ENCODE data around the gene ENAH. TPM values are rescaled to one million over a fixed set of nuclear protein-coding genes. Genes with fewer than 3 reads are reported as not detected.

ENAH gene
- total RNA-seq, 1 experiment from 2014 or later: 103 TPM

- Mint-ChIP-seq H3K9me3 (ENCODE audit: low read depth, unreplicated experiment) (no peaks in the 10 kb centered on the region), H3K4me1 (ENCODE audit: low read depth, unreplicated experiment) (peaks cover 63% of the 10 kb centered on the region), H3K27me3 (ENCODE audit: unreplicated experiment) (no peaks in the 10 kb centered on the region), H3K36me3 (ENCODE audit: insufficient read depth, unreplicated experiment) (peaks cover 25% of the 10 kb centered on the region), H3K27ac (ENCODE audit: unreplicated experiment) (peak overlapping the region; percentile 79), H3K4me3 (ENCODE audit: low read depth, unreplicated experiment) (peak overlapping the region; percentile 24)
- no TSS peak for BruUV-seq (replicated peaks)
- CTCF ChIA-PET: interaction anchor here (0.6 to 1.6 kb wide), 7 partner anchors 8 to 381 kb away, joined by 3 to 11 read pairs (median 4); no protein-coding TSS in a partner anchor
- TF ChIP-seq, protein P1, sequence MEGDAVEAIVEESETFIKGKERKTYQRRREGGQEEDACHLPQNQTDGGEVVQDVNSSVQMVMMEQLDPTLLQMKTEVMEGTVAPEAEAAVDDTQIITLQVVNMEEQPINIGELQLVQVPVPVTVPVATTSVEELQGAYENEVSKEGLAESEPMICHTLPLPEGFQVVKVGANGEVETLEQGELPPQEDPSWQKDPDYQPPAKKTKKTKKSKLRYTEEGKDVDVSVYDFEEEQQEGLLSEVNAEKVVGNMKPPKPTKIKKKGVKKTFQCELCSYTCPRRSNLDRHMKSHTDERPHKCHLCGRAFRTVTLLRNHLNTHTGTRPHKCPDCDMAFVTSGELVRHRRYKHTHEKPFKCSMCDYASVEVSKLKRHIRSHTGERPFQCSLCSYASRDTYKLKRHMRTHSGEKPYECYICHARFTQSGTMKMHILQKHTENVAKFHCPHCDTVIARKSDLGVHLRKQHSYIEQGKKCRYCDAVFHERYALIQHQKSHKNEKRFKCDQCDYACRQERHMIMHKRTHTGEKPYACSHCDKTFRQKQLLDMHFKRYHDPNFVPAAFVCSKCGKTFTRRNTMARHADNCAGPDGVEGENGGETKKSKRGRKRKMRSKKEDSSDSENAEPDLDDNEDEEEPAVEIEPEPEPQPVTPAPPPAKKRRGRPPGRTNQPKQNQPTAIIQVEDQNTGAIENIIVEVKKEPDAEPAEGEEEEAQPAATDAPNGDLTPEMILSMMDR (IDR thresholded peaks at IDR 0.05; ENCODE audit: unreplicated experiment): no peak
- intact Hi-C loops (cut with micrococcal nuclease; ENCODE audit: unreplicated experiment): no loop called here
- DNase-seq: no peak
Observed at GRCh38 chr1:225453797-225454648, 198.9 kb downstream of the ENAH start.

GRCh38 chr1:225451840-225452515, 200.9 kb downstream of the ENAH start:
- BruUV-seq (replicated peaks): no TSS peak
- H3K4me3 Mint-ChIP-seq (ENCODE audit: low read depth, unreplicated experiment): no peak overlapping the region
- TF ChIP-seq, protein P1 (IDR thresholded peaks at IDR 0.05; ENCODE audit: unreplicated experiment): no peak
- H3K9me3 Mint-ChIP-seq (ENCODE audit: low read depth, unreplicated experiment): no peaks in the 10 kb centered on the region
- H3K27me3 Mint-ChIP-seq (ENCODE audit: unreplicated experiment): no peaks in the 10 kb centered on the region
- H3K36me3 Mint-ChIP-seq (ENCODE audit: insufficient read depth, unreplicated experiment): peaks cover 30% of the 10 kb centered on the region
- no peak for DNase-seq
- H3K27ac Mint-ChIP-seq (ENCODE audit: unreplicated experiment): no peak overlapping the region
- CTCF ChIA-PET: interaction anchor here (0.6 kb wide), 1 partner anchor 570 kb away, joined by 5 read pairs; no protein-coding TSS in a partner anchor
- peaks cover 74% of the 10 kb centered on the region for H3K4me1 Mint-ChIP-seq (ENCODE audit: low read depth, unreplicated experiment)
- intact Hi-C loops (cut with micrococcal nuclease; ENCODE audit: unreplicated experiment): no loop called here

DNA sequence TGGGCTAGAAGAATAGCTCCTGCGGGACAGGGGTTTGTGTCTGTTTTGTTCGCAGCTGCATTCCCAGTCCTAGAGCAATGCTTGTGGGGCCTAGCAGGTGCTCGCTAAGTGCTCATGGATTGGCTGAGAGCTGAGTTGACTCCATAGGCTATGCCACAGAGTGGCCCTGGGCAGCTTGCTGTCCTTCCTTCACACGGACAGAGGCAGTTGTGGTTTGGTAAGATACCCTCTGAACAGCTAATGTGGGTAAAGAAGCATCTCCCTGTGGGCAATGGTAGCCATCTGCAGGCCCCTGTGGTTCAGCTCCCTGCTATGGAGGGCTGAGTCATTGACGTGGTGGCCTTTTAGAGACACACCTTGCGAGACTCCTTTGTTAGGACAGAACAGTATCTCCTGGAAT, 201.6 kb downstream of the ENAH start:
- no peak for DNase-seq
- CTCF ChIA-PET: interaction anchor here (0.6 to 1.4 kb wide), 3 partner anchors 23 to 569 kb away, joined by 4 to 5 read pairs (median 4); no protein-coding TSS in a partner anchor
- Mint-ChIP-seq H3K27me3 (ENCODE audit: unreplicated experiment) (no peaks in the 10 kb centered on the region), H3K4me1 (ENCODE audit: low read depth, unreplicated experiment) (peaks cover 80% of the 10 kb centered on the region), H3K4me3 (ENCODE audit: low read depth, unreplicated experiment) (no peak overlapping the region), H3K36me3 (ENCODE audit: insufficient read depth, unreplicated experiment) (peaks cover 36% of the 10 kb centered on the region), H3K27ac (ENCODE audit: unreplicated experiment) (peak overlapping the region; percentile 66), H3K9me3 (ENCODE audit: low read depth, unreplicated experiment) (no peaks in the 10 kb centered on the region)
- TF ChIP-seq, protein P1 (IDR thresholded peaks at IDR 0.05; ENCODE audit: unreplicated experiment): no peak
- no TSS peak for BruUV-seq (replicated peaks)
- intact Hi-C loops (cut with micrococcal nuclease; ENCODE audit: unreplicated experiment): no loop called here

DNA sequence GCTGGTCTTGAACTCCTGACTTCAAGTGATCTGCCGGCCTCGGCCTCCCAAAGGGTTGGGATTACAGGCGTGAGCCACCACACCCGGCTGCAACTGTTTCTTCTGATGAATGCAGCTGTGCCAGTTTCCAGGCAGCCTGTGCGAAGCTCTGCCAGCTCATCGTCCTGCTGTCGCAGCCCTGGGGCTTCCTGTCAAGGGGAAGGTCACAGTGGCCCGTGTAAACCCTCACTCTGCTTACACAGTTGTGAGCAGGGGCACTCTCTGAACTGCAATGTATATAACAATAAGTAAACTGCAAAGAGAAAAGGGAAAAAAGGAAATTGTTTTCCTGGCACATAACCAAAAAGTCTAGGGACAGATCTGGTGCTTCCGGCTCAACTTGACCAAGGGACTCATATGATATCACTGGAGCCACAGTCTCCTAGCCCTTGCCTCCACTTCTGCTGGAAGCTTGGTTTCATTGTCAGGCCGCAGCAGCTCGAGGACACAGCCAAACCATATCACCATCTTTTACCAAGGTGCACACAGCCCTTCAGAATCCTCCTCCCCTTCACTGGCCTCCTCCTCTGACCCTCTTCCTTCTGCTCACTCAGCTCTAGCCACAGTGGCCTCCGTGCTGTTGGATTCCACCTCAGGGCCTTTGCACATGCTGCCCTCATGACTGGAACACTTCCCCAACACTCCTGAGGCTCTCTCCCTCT, 202.3 kb downstream of the ENAH start:
- DNase-seq: no peak
- no peak overlapping the region for H3K4me3 Mint-ChIP-seq (ENCODE audit: low read depth, unreplicated experiment)
- H3K27ac Mint-ChIP-seq (ENCODE audit: unreplicated experiment): peak overlapping the region; percentile 66
- peaks cover 36% of the 10 kb centered on the region for H3K36me3 Mint-ChIP-seq (ENCODE audit: insufficient read depth, unreplicated experiment)
- no peaks in the 10 kb centered on the region for H3K27me3 Mint-ChIP-seq (ENCODE audit: unreplicated experiment)
- no TSS peak for BruUV-seq (replicated peaks)
- no peaks in the 10 kb centered on the region for H3K9me3 Mint-ChIP-seq (ENCODE audit: low read depth, unreplicated experiment)
- intact Hi-C loops (cut with micrococcal nuclease; ENCODE audit: unreplicated experiment): no loop called here
- TF ChIP-seq, protein P1 (IDR thresholded peaks at IDR 0.05; ENCODE audit: unreplicated experiment): no peak
- peaks cover 87% of the 10 kb centered on the region for H3K4me1 Mint-ChIP-seq (ENCODE audit: low read depth, unreplicated experiment)
- CTCF ChIA-PET: interaction anchor here (0.6 to 1.4 kb wide), 3 partner anchors 22 to 43 kb away, joined by 4 read pairs; no protein-coding TSS in a partner anchor

Measured in Calu3 (cell line).